Central memory CD4-positive, alpha-beta T cell (primary cell): Measurements from ENCODE around the gene PITPNC1.

Experiments used
- DNase-seq: peaks from one replicate; pipeline ENCODE4 v3.0.0; 2022

Gene PITPNC1

GRCh38 chr17:67435786-67436185, 58.7 kb downstream of the PITPNC1 start:
- DNase-seq = no peak

DNA sequence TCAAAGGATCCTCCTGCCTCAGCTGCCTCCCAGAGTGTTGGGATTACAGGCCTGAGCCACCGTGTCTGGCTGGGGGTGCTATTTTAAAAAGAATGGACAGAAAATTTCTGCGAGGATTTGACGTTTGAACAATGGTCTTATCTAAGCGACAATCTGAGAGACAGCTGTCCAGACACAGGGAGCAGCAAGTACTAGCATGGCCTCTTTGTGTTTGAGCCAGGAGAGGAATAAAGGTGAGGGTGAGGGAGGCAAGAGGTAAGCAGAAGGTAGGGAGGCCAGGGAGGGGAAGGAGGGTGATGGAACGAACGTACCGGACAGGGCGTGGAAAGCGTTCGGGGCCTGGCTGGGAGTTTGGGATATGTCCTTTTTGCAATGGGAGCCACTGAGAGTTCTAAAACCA, 59.2 kb downstream of the PITPNC1 start:
- DNase-seq = no peak

- DNase-seq = no peak
Observed at GRCh38 chr17:67438667-67439066, 61.6 kb downstream of the PITPNC1 start.

DNA sequence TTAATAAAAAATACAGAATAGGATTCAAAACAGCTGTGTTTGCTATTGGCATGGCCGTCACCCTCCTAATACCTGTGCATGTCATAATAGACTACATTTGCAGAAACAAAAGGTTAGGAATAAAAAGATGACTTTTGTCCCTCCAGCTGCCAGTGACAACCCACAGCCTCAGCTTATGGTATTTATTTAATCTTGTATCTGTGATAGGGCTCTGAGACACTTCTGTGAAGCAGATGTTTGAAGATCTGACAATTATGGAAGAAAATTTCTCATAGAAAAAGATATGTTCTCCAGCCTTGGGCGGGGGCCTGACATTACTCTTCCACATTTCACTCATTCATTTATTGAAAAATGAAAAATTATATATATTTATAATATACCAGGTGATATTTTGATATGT, 62.2 kb downstream of the PITPNC1 start:
- DNase-seq = no peak

- DNase-seq = no peak
Observed at GRCh38 chr17:67440277-67441051, 63.4 kb downstream of the PITPNC1 start.

GRCh38 chr17:67441052-67441895, 64.2 kb downstream of the PITPNC1 start:
- peak; percentile 85 for DNase-seq

GRCh38 chr17:67441896-67442219, 64.8 kb downstream of the PITPNC1 start:
- DNase-seq = no peak

- no peak for DNase-seq
Observed at GRCh38 chr17:67442787-67443624, 65.9 kb downstream of the PITPNC1 start.

GRCh38 chr17:67443931-67444595, 67.0 kb downstream of the PITPNC1 start:
- no peak for DNase-seq

GRCh38 chr17:67448449-67448848, 71.4 kb downstream of the PITPNC1 start:
- DNase-seq = no peak

GRCh38 chr17:67449065-67449464, 72.0 kb downstream of the PITPNC1 start:
- DNase-seq = no peak

- no peak for DNase-seq
Observed at GRCh38 chr17:67449845-67450755, 73.0 kb downstream of the PITPNC1 start.

- peak; percentile 76 for DNase-seq
Observed at GRCh38 chr17:67452681-67453554, 75.8 kb downstream of the PITPNC1 start.

DNA sequence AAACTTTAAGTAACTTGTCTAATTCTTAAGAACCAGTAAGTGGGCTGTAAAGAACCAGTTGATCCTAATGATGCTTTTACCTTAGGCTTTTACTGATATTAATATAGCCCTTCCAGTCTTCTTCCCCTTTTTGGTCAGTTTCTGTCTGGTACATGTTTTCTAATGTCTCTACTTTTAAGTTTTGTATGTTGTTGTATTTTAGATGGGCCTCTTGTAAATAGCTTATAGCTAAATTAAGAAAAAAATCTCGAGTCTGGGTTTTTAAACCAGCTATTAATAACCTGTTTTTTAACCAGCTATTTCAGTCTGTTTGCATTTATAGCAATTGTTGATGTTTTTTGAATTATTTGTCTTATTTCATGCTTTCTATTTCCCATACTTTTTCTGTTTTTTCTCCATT, 79.0 kb downstream of the PITPNC1 start:
- no peak for DNase-seq

DNA sequence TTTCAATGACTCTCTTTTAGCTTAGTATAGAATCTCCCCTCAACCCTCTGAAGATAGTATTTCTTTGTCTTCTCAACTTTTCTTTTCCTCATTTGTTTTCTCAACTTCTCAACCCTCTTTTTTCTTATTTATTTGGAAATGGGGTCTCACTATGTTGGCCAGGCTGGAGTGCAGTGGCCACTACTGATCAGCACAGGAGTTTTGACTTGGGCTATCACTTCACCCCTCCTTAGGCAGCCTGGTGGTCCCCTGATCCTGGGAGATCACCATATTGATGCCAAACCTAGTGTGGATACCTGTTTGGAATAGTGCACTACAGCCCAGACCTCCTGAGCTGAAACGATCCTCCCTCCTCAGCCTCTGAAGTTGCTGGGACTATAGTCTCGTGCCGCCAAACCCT, 79.8 kb downstream of the PITPNC1 start:
- DNase-seq = no peak

DNA sequence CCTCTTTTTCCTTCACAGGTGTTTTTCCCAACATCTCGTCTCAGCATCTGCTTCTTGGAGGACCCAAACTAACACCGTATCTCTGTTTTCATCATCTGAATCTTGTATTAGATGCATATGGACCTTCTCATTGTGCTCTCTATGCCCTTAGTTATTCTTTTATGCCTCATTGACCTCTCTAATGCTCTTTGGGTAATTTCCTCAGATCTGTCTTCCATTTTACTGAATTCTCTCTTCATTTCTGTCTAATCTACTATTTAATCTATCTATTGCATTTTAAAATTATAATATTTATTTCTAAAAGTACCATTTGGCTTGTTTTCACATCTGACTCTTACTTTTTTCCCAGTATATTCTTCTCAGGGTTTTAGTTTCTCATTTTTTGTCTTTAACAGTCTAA, 81.1 kb downstream of the PITPNC1 start:
- DNase-seq = no peak

DNA sequence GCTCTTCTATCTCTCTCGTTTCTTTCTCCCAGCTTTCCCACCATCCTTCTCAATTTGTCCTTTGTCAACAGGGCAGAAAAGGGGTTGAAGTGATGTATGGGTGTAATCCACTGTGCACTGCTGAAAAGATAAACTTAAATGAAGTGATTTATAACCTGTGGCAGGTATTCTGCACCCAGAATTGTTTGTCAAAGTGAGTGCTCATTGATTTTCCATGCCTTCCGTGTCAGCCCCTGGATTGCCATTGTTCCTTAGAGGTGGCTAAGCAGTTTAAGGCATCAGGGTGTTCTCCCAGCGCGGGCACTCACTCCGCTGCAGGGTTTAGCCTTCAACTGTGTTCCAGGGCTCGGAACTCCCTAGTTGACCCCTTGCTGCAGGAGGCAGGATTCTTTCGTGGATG, 82.9 kb downstream of the PITPNC1 start:
- no peak for DNase-seq

DNA sequence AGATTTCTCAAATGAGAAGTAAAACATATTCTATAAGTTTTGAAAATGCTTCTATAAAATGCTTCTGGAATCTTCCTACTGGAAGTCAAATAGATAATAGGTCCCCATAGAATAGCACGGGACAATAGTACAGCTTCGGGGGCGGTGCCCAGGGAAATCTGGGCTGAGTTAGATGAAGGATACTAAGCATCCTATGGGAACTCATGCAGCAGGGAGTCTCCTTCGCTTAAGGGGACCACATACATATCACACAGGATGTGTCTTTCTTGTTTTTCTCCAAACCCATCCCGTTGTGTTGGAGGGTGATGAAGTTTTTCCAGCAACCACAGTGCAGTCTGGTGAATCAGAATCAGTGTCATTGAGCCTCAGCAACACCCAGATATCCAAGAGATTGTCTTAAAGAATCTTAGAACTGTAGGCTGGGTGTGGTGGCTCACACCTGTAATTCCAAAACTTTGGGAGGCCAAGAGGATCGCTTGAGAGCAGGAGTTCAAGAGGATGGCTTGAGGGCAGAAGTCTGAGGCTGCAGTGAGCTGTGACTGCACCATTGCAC, 84.2 kb downstream of the PITPNC1 start:
- DNase-seq = no peak

GRCh38 chr17:67461876-67462275, 84.8 kb downstream of the PITPNC1 start:
- no peak for DNase-seq

DNA sequence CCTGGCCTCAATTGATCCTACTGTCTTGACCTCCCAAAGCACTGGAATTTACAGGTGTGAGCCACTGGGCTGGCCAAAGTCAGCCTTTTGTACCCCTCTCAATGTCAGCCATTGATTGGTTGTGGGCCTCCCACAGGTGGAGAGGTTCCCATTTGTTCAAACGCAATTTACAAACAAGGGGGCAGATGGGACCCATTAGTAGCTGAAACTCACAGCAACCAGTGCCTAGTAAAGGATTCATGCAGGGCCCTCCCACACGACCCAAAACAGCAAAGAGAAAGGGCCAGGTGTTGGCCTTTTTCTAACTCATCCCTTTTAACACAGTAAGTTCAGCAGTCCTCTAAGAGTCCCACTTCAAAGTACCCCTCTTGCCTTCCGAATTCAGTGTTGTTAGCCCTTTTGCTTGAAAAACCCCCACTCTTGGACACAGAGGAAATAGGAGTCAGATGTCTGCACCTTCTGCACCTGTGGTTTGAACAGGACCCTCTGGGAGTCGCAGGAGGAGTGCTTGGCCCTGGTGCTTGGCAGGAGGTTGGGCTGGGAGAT, 89.2 kb downstream of the PITPNC1 start:
- no peak for DNase-seq
